Dedifferentiated amniotic fluid mesenchymal stem cell (primary cell): Measurements from ENCODE around the gene DTNA.
"Not testable (repeated sequence)": the region's sequence is repeated elsewhere in the genome, so short reads cannot be mapped to it uniquely, and the experiment has no call there.

Experiments
- DNase-seq: peaks from one replicate; pipeline ENCODE4 v3.0.0-alpha.2; 2016; ENCODE audit errors: extremely low spot score

Gene DTNA

GRCh38 chr18:34901299-34901698 lies 191.2 kb downstream of the DTNA start:
- no peak for DNase-seq

GRCh38 chr18:34904994-34905393 lies 194.9 kb downstream of the DTNA start:
- no peak for DNase-seq

DNA sequence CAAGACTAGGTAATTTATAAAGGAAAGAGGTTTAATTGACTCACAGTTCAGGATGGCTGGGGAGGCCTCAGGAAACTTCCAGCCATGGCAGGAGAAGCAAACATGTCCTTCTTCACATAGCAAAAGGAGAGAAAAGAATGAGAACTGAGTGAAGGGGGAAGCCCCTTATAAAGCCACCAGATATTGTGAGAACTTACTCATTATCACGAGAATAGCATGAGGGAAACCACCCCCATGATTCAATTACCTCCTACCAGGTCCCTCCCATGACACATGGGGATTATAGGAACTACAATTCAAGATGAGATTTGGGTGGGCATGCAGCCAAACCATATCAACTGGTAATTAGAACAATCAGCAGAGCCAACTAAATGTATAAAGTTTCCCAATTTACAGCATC lies 196.9 kb downstream of the DTNA start:
- not testable (repeated sequence) for DNase-seq

- DNase-seq = no peak
These were observed 199.7 kb downstream of the DTNA start for GRCh38 chr18:34909637-34910364.

DNA sequence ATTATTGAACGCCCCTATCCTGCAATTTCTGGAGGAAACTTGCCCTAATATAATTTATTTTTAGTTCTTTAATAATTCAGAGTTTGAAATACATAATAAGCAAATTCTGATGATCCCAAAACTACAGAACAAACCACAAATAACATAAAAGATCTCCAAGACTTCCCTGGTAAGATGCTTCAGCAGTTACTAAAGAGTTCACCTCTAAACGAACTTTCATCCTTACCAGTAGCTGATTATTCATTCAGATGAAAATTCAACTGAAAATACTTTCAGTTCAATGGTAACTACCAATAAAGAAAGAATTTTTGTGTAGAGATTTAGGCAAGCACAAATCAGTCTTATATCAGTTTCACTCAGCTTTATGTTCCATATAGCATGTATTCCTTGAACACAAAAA lies 201.0 kb downstream of the DTNA start:
- DNase-seq = no peak

- DNase-seq = peak; percentile 93
These were observed 201.7 kb downstream of the DTNA start for GRCh38 chr18:34911661-34912384.

- DNase-seq = peak; percentile 27
These were observed 204.0 kb downstream of the DTNA start for GRCh38 chr18:34913837-34914661.

GRCh38 chr18:34915046-34915445 lies 204.9 kb downstream of the DTNA start:
- DNase-seq = no peak

DNA sequence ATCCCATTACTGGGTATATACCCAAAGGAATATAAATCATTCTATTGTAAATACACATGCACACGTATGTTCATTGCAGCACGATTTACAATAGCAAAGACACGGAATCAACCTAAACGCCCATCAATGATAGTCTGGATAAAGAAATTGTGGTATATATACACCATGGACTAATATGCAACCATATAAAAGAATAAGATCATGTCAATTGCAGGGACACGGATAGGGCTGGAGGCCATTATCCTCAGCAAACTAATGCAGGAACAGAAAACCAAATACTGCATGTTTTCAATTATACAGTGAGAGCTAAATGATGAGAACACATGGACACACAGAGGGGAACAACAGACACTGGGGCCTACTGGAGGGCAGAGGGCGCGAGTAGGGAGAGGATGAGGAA lies 206.4 kb downstream of the DTNA start:
- DNase-seq = not testable (repeated sequence)

DNA sequence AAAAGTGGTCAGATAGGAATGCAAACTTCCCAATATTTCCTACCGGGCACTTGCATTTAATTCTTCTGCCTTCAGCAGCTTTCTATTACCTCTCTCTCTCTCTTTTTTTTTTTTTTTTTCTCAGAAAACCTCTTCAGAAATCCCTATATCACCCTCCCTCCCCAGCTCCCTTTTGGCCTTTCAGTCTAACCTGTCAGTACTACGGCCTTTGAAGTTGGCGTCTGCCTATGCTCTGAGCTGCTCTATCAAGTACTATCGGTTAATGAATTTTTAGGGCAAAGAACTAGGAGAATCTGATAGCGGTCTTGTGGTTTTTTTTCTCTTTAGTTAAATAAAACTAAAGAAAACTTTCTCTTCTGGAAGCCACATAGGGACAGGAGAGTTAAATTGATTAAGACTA lies 208.8 kb downstream of the DTNA start:
- DNase-seq = no peak

DNA sequence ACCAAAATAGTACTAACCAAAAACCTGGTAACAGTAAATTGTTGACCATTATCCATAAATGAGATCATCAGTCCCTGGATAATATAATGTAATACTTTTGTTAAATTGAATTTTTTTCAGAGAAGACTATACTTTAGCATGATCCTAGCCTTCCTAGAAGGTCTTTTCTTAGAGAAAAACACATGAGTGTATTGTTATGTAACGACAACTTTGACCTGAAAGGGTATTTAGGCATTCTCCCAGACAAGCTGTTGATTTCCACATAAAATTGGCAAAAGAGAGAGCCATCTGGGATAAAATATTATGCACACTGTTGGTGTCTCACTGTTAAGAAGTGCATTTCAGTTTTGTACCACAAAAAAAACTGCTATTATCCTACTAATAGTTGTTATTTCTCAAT lies 211.1 kb downstream of the DTNA start:
- DNase-seq = no peak

DNA sequence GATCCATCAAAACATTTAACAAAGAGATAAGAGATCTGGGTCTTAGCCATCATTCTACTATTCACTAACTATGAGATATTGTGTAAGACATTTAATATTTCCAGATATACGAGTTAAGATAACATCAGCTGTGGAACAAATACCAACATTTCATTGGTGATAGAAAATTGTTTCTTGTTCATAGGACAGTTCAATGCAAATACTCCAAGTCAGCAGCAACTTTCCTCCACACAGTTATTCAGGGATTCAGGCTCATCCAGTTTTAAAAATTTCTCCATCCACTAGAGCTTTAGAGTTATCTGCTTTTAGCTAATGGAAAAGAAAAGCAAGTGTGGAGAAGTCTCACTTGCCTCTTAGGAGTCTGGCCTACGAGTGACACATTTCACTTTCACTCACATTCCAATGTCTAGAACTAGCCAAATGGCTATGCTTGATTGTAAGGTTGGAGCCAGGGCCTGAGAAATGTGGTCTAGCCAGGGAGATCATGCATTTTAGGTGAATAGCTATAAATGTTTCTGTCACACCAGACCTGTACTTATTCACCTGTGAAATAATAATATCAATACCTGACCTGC lies 211.8 kb downstream of the DTNA start:
- DNase-seq = no peak

GRCh38 chr18:34922594-34922993 lies 212.5 kb downstream of the DTNA start:
- not testable (repeated sequence) for DNase-seq

- DNase-seq = no peak
These were observed 213.8 kb downstream of the DTNA start for GRCh38 chr18:34923911-34924310.

GRCh38 chr18:34926683-34927082 lies 216.6 kb downstream of the DTNA start:
- DNase-seq = no peak

DNA sequence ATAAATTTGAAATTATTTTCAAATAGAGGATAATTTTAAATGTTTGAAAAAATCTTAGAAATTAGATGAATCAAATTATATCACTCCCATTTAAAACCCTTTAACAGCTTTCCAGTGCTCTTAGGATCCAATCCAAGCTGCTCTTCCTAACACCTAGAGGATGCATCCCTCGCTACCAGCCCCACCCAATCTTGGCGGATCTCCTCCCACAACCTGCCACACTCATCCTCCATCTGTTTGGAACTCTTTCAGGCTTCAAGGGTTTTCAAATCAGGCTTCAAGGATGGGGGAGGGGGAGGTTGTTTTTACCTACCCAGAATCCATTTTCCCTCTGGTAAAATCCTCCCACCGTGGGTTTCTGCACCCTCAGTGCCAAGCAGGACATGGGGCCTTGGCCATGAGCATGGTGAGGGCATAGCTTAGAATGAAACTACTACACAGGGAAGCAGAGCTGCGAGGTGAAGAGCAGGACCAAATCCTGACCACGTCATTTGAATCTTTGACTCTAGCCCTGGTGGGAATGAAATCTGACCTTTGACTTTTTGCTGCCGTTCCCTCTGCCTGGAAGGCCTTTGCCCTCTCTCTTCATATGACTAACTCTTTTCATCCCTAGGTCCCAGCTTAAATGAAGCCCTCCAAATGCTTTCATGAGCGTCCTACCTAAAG lies 218.1 kb downstream of the DTNA start:
- DNase-seq = no peak

- no peak for DNase-seq
These were observed 218.7 kb downstream of the DTNA start for GRCh38 chr18:34928754-34929335.

- DNase-seq = peak; percentile 71
These were observed 219.3 kb downstream of the DTNA start for GRCh38 chr18:34929336-34929780.

GRCh38 chr18:34932363-34932762 lies 222.3 kb downstream of the DTNA start:
- DNase-seq = no peak

- DNase-seq = no peak
These were observed 222.8 kb downstream of the DTNA start for GRCh38 chr18:34932792-34933466.
